SK-N-MC (cell line): ENCODE results near the gene UBB.

Source experiments
- EZH2 ChIP-seq: fragments of 200-600 bp; sonication (generic); IDR thresholded peaks from one replicate; pipeline ENCODE4 v1.6.1; 2017; ENCODE audit warnings: antibody characterized with exemption
- POLR2AphosphoS5 ChIP-seq: IDR thresholded peaks from 2 replicates; pipeline ENCODE4 v1.6.1; 2012; ENCODE audit warnings: mild to moderate bottlenecking, low read depth, low read length, borderline replicate concordance

DNA sequence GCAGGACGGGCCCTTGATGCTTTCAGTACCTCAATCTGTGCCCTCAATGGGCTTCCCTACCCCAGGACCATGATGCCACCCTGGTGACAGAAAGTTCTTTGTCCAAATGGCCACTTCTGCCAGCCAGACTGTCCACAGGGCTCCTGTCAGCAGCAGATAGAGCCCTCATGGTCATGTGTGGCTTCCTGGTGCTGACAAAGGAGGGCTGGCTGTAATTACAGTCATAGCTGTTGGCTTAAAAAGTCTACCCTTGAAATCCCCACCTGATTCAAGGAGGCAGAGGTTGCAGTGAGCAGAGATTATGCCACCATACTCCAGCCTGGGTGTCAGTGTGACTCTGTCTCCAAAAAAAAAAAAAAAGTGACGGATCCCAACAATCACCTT, 37.8 kb downstream of the UBB start:
- no peak for TF ChIP-seq POLR2AphosphoS5
- TF ChIP-seq EZH2, result no peak
